HUDEP-2 (cell line): ENCODE measurements around the gene EPO.

ENCODE experiments used
- DNase-seq, 76 experiments: peaks; one replicate each; lab custom pipeline; 2025; ENCODE audit not compliant: unreplicated experiment in 76 of 76; lab: John Stamatoyannopoulos, UW

The EPO gene

GRCh38 chr7:100682991-100683658 lies 37.1 kb upstream of the EPO start:
- DNase-seq, result no peak

GRCh38 chr7:100683659-100684533 lies 36.4 kb upstream of the EPO start:
- no peak for DNase-seq

- DNase-seq, result no peak
Measured at GRCh38 chr7:100684534-100685042, 35.7 kb upstream of the EPO start.

GRCh38 chr7:100685049-100685605 lies 35.1 kb upstream of the EPO start:
- DNase-seq, result no peak

- no peak for DNase-seq
Measured at GRCh38 chr7:100685631-100686145, 34.6 kb upstream of the EPO start.

GRCh38 chr7:100686201-100686821 lies 34.0 kb upstream of the EPO start:
- no peak for DNase-seq

GRCh38 chr7:100686822-100687211 lies 33.5 kb upstream of the EPO start:
- DNase-seq, result no peak

GRCh38 chr7:100687261-100687660 lies 33.0 kb upstream of the EPO start:
- no peak for DNase-seq

- peak in 2 of 76 experiments; percentile 14 to 54 for DNase-seq
Measured at GRCh38 chr7:100687751-100688300, 32.4 kb upstream of the EPO start.

- no peak for DNase-seq
Measured at GRCh38 chr7:100688326-100688860, 31.9 kb upstream of the EPO start.

GRCh38 chr7:100689230-100690135 lies 30.8 kb upstream of the EPO start:
- no peak for DNase-seq

GRCh38 chr7:100691676-100692577 lies 28.3 kb upstream of the EPO start:
- DNase-seq, result peak in 70 of 76 experiments; percentile 16 to 87 (median 68)

GRCh38 chr7:100692578-100692961 lies 27.7 kb upstream of the EPO start:
- no peak for DNase-seq

GRCh38 chr7:100693312-100694097 lies 26.8 kb upstream of the EPO start:
- DNase-seq, result no peak

- peak in 57 of 76 experiments; percentile 5 to 75 (median 57) for DNase-seq
Measured at GRCh38 chr7:100694098-100694745, 26.0 kb upstream of the EPO start, which contains the start of gene GIGYF1. GIGYF1 (minus strand) TSS chr7:100694250; CDS start chr7:100688238, 6,012 bp downstream.

GRCh38 chr7:100696123-100696521 lies 24.1 kb upstream of the EPO start:
- no peak for DNase-seq

GRCh38 chr7:100699018-100699417 lies 21.2 kb upstream of the EPO start:
- DNase-seq, result no peak
